IPS-11a (cell line): ENCODE results near the gene SUPT5H.
"Not testable (repeated sequence)": the region's sequence is repeated elsewhere in the genome, so short reads cannot be mapped to it uniquely, and the experiment has no call there.

Experiments used
- H3K4me3 ChIP-seq: one replicate; pipeline ENCODE4 v1.5.1; 2013; ENCODE audit warnings: low read depth, low read length, control low read depth

Gene SUPT5H

DNA sequence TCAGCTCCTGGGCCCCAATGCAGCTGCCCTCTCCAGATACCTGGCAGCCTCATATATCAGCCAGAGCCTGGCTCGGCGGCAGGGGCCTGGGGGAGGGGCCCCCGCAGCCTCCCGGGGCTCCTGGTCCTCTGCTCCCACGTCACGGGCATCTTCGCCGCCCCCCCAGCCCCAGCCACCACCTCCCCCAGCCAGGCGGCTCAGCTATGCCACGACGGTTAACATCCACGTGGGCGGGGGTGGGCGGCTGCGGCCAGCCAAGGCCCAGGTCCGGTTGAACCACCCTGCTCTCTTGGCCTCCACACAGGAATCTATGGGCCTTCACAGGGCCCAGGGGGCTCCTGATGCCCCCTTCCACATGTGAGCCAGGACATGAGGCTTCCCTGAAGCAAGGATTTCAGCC lies 20.4 kb upstream of the SUPT5H start:
- H3K4me3 ChIP-seq: no peak overlapping the region

DNA sequence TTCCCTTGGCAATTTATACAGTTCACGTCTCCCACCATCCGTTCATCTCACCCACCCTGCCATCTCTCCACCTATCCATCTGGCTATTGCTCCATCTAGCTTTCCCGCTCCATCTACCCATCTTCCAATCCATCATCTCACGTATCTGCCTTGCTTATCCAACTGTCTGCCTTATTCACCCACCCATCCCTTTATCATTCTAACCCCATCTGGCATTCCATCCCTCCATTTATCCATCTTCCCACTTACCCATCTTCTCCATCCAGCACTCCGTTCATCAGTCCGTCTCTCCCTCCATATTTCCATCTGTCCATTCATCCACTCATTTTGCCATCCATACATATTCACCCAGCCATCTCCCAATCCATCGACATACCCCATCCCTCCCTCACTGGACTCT lies 19.6 kb upstream of the SUPT5H start:
- no peak overlapping the region for H3K4me3 ChIP-seq

- no peak overlapping the region for H3K4me3 ChIP-seq
Measured at GRCh38 chr19:39426170-39426569, 19.2 kb upstream of the SUPT5H start.

- no peak overlapping the region for H3K4me3 ChIP-seq
Measured at GRCh38 chr19:39427707-39428106, 17.7 kb upstream of the SUPT5H start.

DNA sequence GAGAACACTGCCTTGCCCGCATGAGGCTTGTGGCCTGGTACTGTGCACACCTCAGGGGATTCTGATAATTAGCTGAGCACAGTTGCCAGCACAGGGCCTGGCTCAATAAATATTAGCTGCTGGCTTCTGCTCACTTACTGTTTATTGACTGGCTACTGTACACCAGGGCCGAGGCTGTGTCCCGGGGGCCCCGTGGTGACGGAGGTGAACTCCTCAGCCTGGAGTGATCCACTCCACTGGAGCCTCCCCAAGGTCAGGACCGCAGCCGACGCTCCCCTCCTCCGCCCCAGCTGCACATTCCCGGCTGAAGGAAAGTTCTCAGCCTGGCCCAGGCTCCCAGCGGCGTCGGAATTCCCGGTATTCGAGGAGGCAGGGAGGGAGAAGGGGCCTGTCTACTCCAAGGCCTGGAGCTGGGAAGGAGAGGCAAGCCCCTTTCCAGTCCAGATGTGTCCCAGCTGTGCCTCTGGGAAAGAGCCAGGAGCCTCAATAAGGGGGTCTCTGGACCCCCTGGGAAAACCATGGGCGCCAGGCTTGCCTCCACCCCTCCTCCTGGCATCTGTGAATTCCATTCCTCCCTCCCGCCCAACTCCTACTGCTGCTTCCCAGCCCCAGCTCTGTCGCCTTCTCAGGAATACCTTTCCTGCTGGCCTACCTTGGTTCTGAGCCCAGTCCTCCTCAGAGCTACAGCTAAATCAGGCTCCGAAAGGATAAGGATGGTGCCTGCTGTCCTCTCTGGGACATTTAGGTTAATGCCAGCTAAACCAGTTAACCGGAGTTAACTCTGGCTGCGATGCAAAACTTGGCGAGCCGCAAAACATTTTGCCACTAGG lies 16.9 kb upstream of the SUPT5H start:
- no peak overlapping the region for H3K4me3 ChIP-seq

GRCh38 chr19:39430675-39431593 lies 14.4 kb upstream of the SUPT5H start:
- H3K4me3 ChIP-seq: no peak overlapping the region

DNA sequence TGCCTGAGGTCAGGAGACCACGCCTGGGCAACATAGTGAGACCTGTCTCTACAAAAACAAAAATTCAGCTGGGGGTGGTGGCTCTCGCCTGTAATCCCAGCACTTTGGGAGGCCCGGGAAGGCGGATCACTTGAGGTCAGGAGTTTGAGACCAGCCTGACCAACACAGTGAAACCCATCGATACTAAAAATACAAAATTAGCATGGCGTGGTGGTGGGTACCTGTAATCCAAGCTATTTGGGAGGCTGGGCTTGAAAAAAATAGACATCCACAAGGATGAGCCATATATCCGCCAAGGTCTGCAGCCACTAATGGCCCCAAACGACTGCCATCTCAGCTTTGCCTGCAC lies 12.7 kb upstream of the SUPT5H start:
- no peak overlapping the region for H3K4me3 ChIP-seq

- no peak overlapping the region for H3K4me3 ChIP-seq
Measured at GRCh38 chr19:39433480-39434079, 11.8 kb upstream of the SUPT5H start.

- H3K4me3 ChIP-seq: peak overlapping the region; percentile 97
Measured at GRCh38 chr19:39434123-39435076, 11.0 kb upstream of the SUPT5H start.

GRCh38 chr19:39435499-39436349 lies 9.7 kb upstream of the SUPT5H start, which contains the start of gene RPS16:
TSS of gene RPS16 (minus strand) at chr19:39435949. CDS start at chr19:39435895, 54 bp downstream.
- H3K4me3 ChIP-seq: peak within 1 kb of the TSS; percentile 97

DNA sequence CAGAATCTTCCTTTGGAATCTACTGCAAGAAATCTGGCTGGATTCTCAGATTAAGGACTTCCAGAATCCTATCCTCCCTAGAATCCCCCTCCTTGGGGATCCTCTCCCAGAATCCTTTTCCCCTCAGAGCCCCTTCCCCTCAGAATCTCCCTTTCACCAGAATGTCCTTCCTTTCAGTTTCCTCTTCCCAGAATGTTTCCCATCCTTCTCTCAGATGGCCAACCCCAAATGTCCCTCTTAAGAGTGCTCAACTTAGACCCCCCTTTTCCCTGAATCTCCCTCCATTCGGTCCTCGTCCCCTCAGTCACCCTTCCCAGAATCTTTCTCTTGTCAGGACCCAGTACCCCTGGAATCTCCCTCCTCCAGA lies 9.0 kb upstream of the SUPT5H start:
- peak overlapping the region; percentile 65 for H3K4me3 ChIP-seq

- no peak overlapping the region for H3K4me3 ChIP-seq
Measured at GRCh38 chr19:39438270-39438934, 7.0 kb upstream of the SUPT5H start.

- peak overlapping the region; percentile 88 for H3K4me3 ChIP-seq
Measured at GRCh38 chr19:39444598-39445195, 685 bp upstream of the SUPT5H start.

GRCh38 chr19:39446365-39447084 lies 1.1 kb downstream of the SUPT5H start:
- H3K4me3 ChIP-seq: peak overlapping the region; percentile 88

DNA sequence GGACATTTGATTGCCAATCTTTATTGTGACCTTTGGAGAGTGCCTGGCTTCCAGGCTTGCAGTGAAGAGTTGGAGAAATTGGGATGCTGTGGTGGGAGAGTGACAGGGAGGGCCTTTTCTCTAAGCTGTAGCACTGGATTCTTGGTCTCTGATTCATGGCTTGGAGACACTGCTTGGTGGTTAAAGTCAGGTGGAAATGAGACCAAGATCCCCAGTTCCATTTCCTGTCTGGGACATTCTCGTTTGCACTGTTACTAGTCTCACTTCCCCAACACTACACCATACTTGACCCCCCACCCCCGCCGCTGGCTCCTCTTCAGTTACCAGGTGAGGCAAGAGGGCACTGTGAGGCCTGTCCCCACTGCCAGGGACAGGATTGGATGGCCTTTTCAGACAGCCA lies 2.9 kb downstream of the SUPT5H start:
- H3K4me3 ChIP-seq: no peak overlapping the region

GRCh38 chr19:39449116-39449797 lies 3.9 kb downstream of the SUPT5H start:
- H3K4me3 ChIP-seq: no peak overlapping the region

DNA sequence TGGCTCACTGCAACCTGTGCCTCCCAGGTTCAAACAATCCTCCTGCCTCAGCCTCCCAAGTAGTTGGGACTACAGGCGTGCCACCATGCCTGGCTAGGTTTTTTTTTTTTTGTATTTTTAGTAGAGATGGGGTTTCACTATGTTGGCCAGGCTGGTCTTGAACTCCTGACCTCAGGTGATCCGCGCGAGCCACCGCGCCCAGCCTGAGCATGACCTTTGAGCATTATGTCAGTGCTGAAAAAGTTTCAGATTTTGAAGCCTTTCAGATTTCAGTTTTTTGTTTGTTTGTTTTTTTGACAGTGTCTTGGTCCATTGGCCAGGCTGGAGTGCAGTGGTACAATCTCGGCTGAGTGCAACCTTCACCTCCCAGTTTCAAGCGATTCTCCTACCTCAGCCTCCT lies 5.9 kb downstream of the SUPT5H start:
- not testable (repeated sequence) for H3K4me3 ChIP-seq
